CD4-positive, alpha-beta T cell treated with Interleukin-4 for 1 hour (primary cell): ENCODE measurements around the gene KRTDAP.

Experiments
- DNase-seq, 2 donors: peaks; one replicate each; pipeline ENCODE4 v3.0.0-alpha.2; 2020 to 2022

Gene KRTDAP

GRCh38 chr19:35490364-35490763 lies at the start of gene KRTDAP:
Gene KRTDAP, minus strand, starts transcription at chr19:35490464. Its CDS starts 22 bp downstream, at chr19:35490442.
- no peak for DNase-seq

DNA sequence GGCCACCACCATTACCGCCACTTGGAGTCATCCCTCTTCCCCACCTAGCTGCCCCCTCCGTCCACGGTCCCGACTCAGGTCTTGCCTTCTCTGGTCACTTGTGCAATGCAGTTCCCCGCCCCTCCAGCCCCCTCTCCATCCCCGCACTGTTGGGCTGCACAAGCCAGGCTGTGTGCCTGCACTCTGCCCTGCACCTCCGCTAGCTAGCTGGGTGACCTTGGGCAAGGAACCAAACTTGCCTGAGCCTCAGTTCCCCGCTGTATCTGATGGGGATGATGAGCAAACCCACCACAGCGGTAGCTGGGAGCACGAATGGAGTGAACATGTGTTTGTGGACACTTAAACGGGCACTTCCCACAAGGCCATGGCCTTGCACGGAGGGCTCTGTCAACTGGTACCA lies 49.6 kb upstream of the KRTDAP start:
- no peak for DNase-seq

GRCh38 chr19:35539314-35539713 lies 49.0 kb upstream of the KRTDAP start:
- no peak for DNase-seq

GRCh38 chr19:35534803-35535480 lies 44.7 kb upstream of the KRTDAP start:
- no peak for DNase-seq

DNA sequence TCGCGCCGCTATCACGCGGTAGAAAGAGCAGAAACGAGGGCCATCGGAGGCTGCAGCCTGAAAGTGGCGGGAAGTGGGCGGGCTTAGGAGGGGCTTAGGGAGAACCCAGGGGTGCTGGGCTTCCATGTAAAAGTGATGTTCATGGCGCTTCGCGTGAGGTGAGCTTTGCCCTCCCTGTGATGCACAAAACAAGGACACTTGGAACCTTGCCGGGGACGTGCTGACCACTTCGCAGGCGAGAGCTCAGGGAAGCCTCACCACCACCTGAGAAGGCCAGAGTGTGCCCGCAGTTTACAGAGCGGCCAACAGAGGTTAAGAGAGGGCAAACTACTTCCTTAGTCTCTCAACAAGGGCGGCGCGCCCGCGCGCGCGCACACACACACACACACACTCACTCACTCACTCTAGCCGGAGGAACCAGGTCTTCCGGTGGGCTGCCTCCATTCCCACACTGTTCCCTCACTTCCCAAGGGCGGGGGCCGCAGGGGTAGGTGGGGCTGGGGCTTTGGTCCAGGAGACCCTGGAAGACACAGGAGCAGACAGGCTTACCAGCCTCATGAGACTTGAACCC lies 43.6 kb upstream of the KRTDAP start:
- DNase-seq = peak; percentile 44 to 46

- DNase-seq = no peak
These were observed 43.0 kb upstream of the KRTDAP start, which contains the start of gene GAPDHS for GRCh38 chr19:35533201-35533821. Gene GAPDHS, plus strand, starts transcription at chr19:35533456. Its CDS starts 72 bp downstream, at chr19:35533528.

- no peak for DNase-seq
These were observed 41.0 kb upstream of the KRTDAP start for GRCh38 chr19:35531291-35531690.

GRCh38 chr19:35529241-35530218 lies 39.3 kb upstream of the KRTDAP start:
- DNase-seq = no peak

GRCh38 chr19:35528218-35529038 lies 38.2 kb upstream of the KRTDAP start, which contains the start of gene SBSN:
Gene SBSN, minus strand, starts transcription at chr19:35528311. Its CDS starts 30 bp downstream, at chr19:35528281.
- no peak for DNase-seq

DNA sequence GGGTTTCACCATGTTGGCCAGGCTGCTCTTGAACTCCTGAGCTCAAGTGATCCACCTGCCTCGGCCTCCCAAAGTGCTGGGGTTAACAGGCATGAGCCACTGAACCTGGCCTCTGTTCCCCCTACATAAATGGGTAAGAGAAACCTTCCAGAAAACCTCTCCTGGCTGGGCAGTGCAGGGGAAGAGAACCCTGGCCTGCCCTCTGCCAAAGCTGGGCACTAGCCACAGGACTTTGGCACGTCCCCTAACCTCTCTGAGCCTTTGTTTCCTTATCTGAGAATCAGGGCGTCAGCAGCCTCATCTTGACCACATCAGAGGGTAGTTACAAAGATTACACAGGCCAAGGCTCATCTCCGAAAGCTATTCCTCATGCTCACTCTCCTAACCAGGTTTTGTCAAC lies 35.6 kb upstream of the KRTDAP start:
- DNase-seq = no peak

GRCh38 chr19:35524181-35524837 lies 34.0 kb upstream of the KRTDAP start:
- DNase-seq = no peak

DNA sequence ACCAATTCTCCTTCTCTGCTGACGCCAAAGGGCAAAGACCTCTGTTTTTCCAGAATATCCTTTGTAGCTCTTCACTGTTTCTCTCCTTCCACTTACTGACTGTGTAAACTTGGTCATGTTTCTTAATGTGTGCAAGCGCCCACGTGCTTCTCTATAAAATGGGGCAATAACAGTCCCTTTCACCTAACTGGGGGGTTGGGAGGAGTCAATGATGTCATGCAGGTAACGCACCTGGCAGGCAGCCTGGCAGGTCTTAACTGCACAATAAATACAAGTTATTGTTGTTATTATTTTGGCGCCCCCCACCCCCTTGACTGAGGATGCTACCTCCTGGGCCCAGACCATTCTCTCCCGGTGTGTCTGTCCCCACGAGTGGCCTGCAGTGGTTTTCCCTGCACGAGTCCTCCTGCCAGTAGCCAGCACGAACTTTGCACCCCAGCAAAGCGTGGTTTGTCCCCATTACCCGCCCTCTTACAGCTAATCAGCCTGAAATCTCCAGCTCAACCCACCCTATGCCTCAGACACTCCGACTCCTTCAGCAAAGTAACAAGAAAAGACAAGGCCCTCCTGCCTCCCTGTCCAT lies 32.6 kb upstream of the KRTDAP start:
- no peak for DNase-seq

DNA sequence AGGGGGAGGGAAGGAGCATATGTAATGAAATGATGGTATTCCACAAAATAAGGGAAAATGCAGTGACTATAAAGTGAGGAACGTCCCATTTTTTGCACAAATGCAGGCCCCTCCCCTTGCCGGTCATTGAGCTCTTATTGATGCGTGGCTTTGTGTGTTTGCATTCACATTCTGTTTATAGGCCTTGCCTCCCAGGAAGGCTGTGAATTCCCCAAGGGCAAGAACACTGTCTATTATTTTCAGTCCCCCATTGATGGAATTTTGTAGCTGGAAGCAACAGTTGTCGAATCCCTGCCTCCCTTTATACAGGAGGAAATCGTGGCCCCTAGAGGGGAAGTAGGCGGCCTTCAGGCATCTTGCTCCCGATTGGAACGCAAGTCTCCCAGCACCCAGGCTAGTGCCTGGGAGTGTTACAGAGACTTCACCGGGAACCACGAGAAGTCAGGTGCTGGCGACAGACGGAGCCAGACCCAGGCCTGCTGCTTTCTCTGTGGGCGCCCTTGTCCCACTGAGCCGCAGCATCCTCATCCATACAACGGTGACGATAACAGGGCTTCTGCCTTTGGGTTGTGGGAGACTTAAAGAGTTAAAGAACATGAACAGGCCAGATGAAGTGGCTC lies 31.0 kb upstream of the KRTDAP start:
- no peak for DNase-seq

GRCh38 chr19:35519291-35519690 lies 29.0 kb upstream of the KRTDAP start:
- DNase-seq = no peak

- no peak for DNase-seq
These were observed 28.0 kb upstream of the KRTDAP start for GRCh38 chr19:35518313-35518712.

- no peak for DNase-seq
These were observed 27.1 kb upstream of the KRTDAP start for GRCh38 chr19:35517342-35517741.

- no peak for DNase-seq
These were observed 26.0 kb upstream of the KRTDAP start for GRCh38 chr19:35516310-35516709.

GRCh38 chr19:35514282-35514809 lies 24.1 kb upstream of the KRTDAP start:
- DNase-seq = no peak

GRCh38 chr19:35513628-35514281 lies 23.5 kb upstream of the KRTDAP start, which contains the start of gene DMKN:
Gene DMKN, minus strand, starts transcription at chr19:35513649. Its CDS starts 174 bp downstream, at chr19:35513475.
- DNase-seq = no peak
